ENCODE results near the gene EPM2A. TPM values are rescaled to one million over a fixed set of nuclear protein-coding genes. Genes with fewer than 3 reads are reported as not detected.

The EPM2A gene
- 4.2 and 4.6 TPM in 2 replicates for total RNA-seq

- H3K27ac Mint-ChIP-seq = peak within 1 kb of the TSS; percentile 99
- DNase-seq = peak; percentile 89
- intact Hi-C loops (cut with micrococcal nuclease) = loop anchor here (1.0 to 10.0 kb wide), 3 partner anchors 80 to 1581 kb away; partner anchors contain the start of genes SHPRH and STX11
- peaks cover 14% of the 10 kb centered on the region for H3K4me1 Mint-ChIP-seq
- H3K9me3 Mint-ChIP-seq = peaks cover 13% of the 10 kb centered on the region
- H3K4me3 Mint-ChIP-seq = peak within 1 kb of the TSS; percentile 96
- H3K27me3 Mint-ChIP-seq = no peaks in the 10 kb centered on the region
- no peaks in the 10 kb centered on the region for H3K36me3 Mint-ChIP-seq (ENCODE audit: low read depth)
These were observed at the start of gene EPM2A for GRCh38 chr6:145735356-145736165. Gene EPM2A, minus strand, starts transcription at chr6:145735520. Its CDS starts 22 bp downstream, at chr6:145735498.

GRCh38 chr6:145784683-145785082 lies 49.4 kb upstream of the EPM2A start:
- intact Hi-C loops (cut with micrococcal nuclease) = no loop called here
- no peak for DNase-seq
- Mint-ChIP-seq H3K27ac (no peak overlapping the region), H3K9me3 (peaks cover 5% of the 10 kb centered on the region), H3K36me3 (ENCODE audit: low read depth) (no peaks in the 10 kb centered on the region), H3K4me3 (no peak overlapping the region), H3K4me1 (no peaks in the 10 kb centered on the region), H3K27me3 (no peaks in the 10 kb centered on the region)

- H3K36me3 Mint-ChIP-seq (ENCODE audit: low read depth) = no peaks in the 10 kb centered on the region
- intact Hi-C loops (cut with micrococcal nuclease) = no loop called here
- no peak overlapping the region for H3K4me3 Mint-ChIP-seq
These were observed 48.5 kb upstream of the EPM2A start for GRCh38 chr6:145783796-145784195.

GRCh38 chr6:145772846-145773245 lies 37.5 kb upstream of the EPM2A start:
- Mint-ChIP-seq H3K36me3 (ENCODE audit: low read depth) (no peaks in the 10 kb centered on the region), H3K9me3 (peaks cover 19% of the 10 kb centered on the region), H3K4me3 (no peak overlapping the region), H3K4me1 (no peaks in the 10 kb centered on the region), H3K27ac (no peak overlapping the region), H3K27me3 (no peaks in the 10 kb centered on the region)
- no peak for DNase-seq
- intact Hi-C loops (cut with micrococcal nuclease) = no loop called here

More at GRCh38 chr6:145783796-145784195, 48.5 kb upstream of the EPM2A start:
- H3K4me1 Mint-ChIP-seq = no peaks in the 10 kb centered on the region
- no peak overlapping the region for H3K27ac Mint-ChIP-seq
- H3K9me3 Mint-ChIP-seq = peaks cover 5% of the 10 kb centered on the region
- no peaks in the 10 kb centered on the region for H3K27me3 Mint-ChIP-seq
- DNase-seq = no peak

GRCh38 chr6:145765449-145765848 lies 30.1 kb upstream of the EPM2A start:
- no peak for DNase-seq
- no peaks in the 10 kb centered on the region for H3K36me3 Mint-ChIP-seq (ENCODE audit: low read depth)
- no peaks in the 10 kb centered on the region for H3K4me1 Mint-ChIP-seq
- intact Hi-C loops (cut with micrococcal nuclease) = no loop called here
- no peak overlapping the region for H3K27ac Mint-ChIP-seq
- no peaks in the 10 kb centered on the region for H3K27me3 Mint-ChIP-seq
- peaks cover 11% of the 10 kb centered on the region for H3K9me3 Mint-ChIP-seq
- H3K4me3 Mint-ChIP-seq = no peak overlapping the region

GRCh38 chr6:145763742-145764141 lies 28.4 kb upstream of the EPM2A start:
- DNase-seq = no peak
- Mint-ChIP-seq H3K27ac (no peak overlapping the region), H3K4me1 (no peaks in the 10 kb centered on the region), H3K4me3 (no peak overlapping the region), H3K27me3 (no peaks in the 10 kb centered on the region), H3K9me3 (peaks cover 6% of the 10 kb centered on the region), H3K36me3 (ENCODE audit: low read depth) (no peaks in the 10 kb centered on the region)
- intact Hi-C loops (cut with micrococcal nuclease) = no loop called here

GRCh38 chr6:145761584-145761983 lies 26.3 kb upstream of the EPM2A start:
- no peak overlapping the region for H3K4me3 Mint-ChIP-seq

GRCh38 chr6:145758113-145758512 lies 22.8 kb upstream of the EPM2A start:
- DNase-seq = no peak
- Mint-ChIP-seq H3K27ac (no peak overlapping the region), H3K27me3 (no peaks in the 10 kb centered on the region), H3K4me3 (no peak overlapping the region), H3K4me1 (no peaks in the 10 kb centered on the region), H3K9me3 (peaks cover 3% of the 10 kb centered on the region), H3K36me3 (ENCODE audit: low read depth) (no peaks in the 10 kb centered on the region)
- intact Hi-C loops (cut with micrococcal nuclease) = no loop called here

More at GRCh38 chr6:145761584-145761983, 26.3 kb upstream of the EPM2A start:
- H3K9me3 Mint-ChIP-seq = peaks cover 5% of the 10 kb centered on the region
- intact Hi-C loops (cut with micrococcal nuclease) = no loop called here
- no peak for DNase-seq
- no peak overlapping the region for H3K27ac Mint-ChIP-seq
- no peaks in the 10 kb centered on the region for H3K36me3 Mint-ChIP-seq (ENCODE audit: low read depth)
- H3K27me3 Mint-ChIP-seq = no peaks in the 10 kb centered on the region
- no peaks in the 10 kb centered on the region for H3K4me1 Mint-ChIP-seq

- peaks cover 2% of the 10 kb centered on the region for H3K27me3 Mint-ChIP-seq
- DNase-seq = no peak
- H3K36me3 Mint-ChIP-seq (ENCODE audit: low read depth) = no peaks in the 10 kb centered on the region
- H3K4me1 Mint-ChIP-seq = no peaks in the 10 kb centered on the region
- no peak overlapping the region for H3K27ac Mint-ChIP-seq
- H3K4me3 Mint-ChIP-seq = no peak overlapping the region
- H3K9me3 Mint-ChIP-seq = peaks cover 3% of the 10 kb centered on the region
- intact Hi-C loops (cut with micrococcal nuclease) = no loop called here
These were observed 20.9 kb upstream of the EPM2A start for GRCh38 chr6:145756170-145756662.

- Mint-ChIP-seq H3K9me3 (peaks cover 3% of the 10 kb centered on the region), H3K27me3 (peaks cover 2% of the 10 kb centered on the region), H3K27ac (no peak overlapping the region), H3K4me1 (no peaks in the 10 kb centered on the region), H3K36me3 (ENCODE audit: low read depth) (no peaks in the 10 kb centered on the region), H3K4me3 (no peak overlapping the region)
- DNase-seq = no peak
- intact Hi-C loops (cut with micrococcal nuclease) = no loop called here
These were observed 20.4 kb upstream of the EPM2A start for GRCh38 chr6:145755682-145756081.

GRCh38 chr6:145752638-145753037 lies 17.3 kb upstream of the EPM2A start:
- peaks cover 4% of the 10 kb centered on the region for H3K4me1 Mint-ChIP-seq
- intact Hi-C loops (cut with micrococcal nuclease) = no loop called here

GRCh38 chr6:145749632-145750031 lies 14.3 kb upstream of the EPM2A start:
- peaks cover 4% of the 10 kb centered on the region for H3K4me1 Mint-ChIP-seq
- intact Hi-C loops (cut with micrococcal nuclease) = no loop called here
- H3K9me3 Mint-ChIP-seq = peaks cover 8% of the 10 kb centered on the region
- no peak for DNase-seq
- H3K4me3 Mint-ChIP-seq = no peak overlapping the region
- H3K27me3 Mint-ChIP-seq = peaks cover 2% of the 10 kb centered on the region
- no peak overlapping the region for H3K27ac Mint-ChIP-seq
- H3K36me3 Mint-ChIP-seq (ENCODE audit: low read depth) = peaks cover 1% of the 10 kb centered on the region

More at GRCh38 chr6:145752638-145753037, 17.3 kb upstream of the EPM2A start:
- Mint-ChIP-seq H3K9me3 (peaks cover 8% of the 10 kb centered on the region), H3K36me3 (ENCODE audit: low read depth) (no peaks in the 10 kb centered on the region), H3K4me3 (no peak overlapping the region), H3K27me3 (peaks cover 2% of the 10 kb centered on the region), H3K27ac (no peak overlapping the region)
- no peak for DNase-seq

- Mint-ChIP-seq H3K4me1 (peaks cover 4% of the 10 kb centered on the region), H3K4me3 (no peak overlapping the region), H3K36me3 (ENCODE audit: low read depth) (peaks cover 1% of the 10 kb centered on the region), H3K27me3 (peaks cover 4% of the 10 kb centered on the region), H3K27ac (no peak overlapping the region), H3K9me3 (peaks cover 9% of the 10 kb centered on the region)
- intact Hi-C loops (cut with micrococcal nuclease) = no loop called here
- DNase-seq = no peak
These were observed 10.5 kb upstream of the EPM2A start for GRCh38 chr6:145745861-145746260.

GRCh38 chr6:145744619-145745018 lies 9.3 kb upstream of the EPM2A start:
- Mint-ChIP-seq H3K27me3 (peaks cover 4% of the 10 kb centered on the region), H3K27ac (no peak overlapping the region), H3K4me1 (peaks cover 1% of the 10 kb centered on the region), H3K36me3 (ENCODE audit: low read depth) (peaks cover 1% of the 10 kb centered on the region), H3K9me3 (peaks cover 17% of the 10 kb centered on the region), H3K4me3 (no peak overlapping the region)
- intact Hi-C loops (cut with micrococcal nuclease) = no loop called here
- DNase-seq = no peak
